ENCODE measurements around the gene PCDH11Y. TPM values are rescaled to one million over a fixed set of nuclear protein-coding genes. Genes with fewer than 3 reads are reported as not detected.

The PCDH11Y gene
- total RNA-seq = not detected in 2 replicates

DNA sequence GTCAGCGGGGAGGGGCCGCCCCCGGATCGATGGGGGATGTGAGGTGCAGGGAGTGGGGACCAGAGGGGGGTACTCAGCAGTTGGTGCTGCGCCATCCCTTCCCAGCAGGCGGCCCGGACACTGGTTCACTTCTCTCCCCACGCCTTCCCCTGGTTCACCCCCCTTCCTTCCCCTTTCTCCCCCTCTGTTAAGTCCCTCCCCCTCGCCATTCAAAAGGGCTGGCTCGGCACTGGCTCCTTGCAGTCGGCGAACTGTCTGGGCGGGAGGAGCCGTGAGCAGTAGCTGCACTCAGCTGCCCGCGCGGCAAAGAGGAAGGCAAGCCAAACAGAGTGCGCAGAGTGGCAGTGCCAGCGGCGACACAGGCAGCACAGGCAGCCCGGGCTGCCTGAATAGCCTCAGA is at the start of gene PCDH11Y:
PCDH11Y (plus strand) TSS at position 240 of the 400 bp plus-strand sequence. CDS start 56,804 bp downstream, outside the sequence.

